ENCODE results near the gene PRODH.
"Not testable (repeated sequence)": the region's sequence is repeated elsewhere in the genome, so short reads cannot be mapped to it uniquely, and the experiment has no call there.

PRODH gene

GRCh38 chr22:18977824-18978425, 41.8 kb upstream of the PRODH start:
- no peak for DNase-seq (ENCODE audit: low read depth)
- H3K4me3 ChIP-seq (ENCODE audit: low read depth, low read length), result no peak overlapping the region
- TF ChIP-seq, protein P1, sequence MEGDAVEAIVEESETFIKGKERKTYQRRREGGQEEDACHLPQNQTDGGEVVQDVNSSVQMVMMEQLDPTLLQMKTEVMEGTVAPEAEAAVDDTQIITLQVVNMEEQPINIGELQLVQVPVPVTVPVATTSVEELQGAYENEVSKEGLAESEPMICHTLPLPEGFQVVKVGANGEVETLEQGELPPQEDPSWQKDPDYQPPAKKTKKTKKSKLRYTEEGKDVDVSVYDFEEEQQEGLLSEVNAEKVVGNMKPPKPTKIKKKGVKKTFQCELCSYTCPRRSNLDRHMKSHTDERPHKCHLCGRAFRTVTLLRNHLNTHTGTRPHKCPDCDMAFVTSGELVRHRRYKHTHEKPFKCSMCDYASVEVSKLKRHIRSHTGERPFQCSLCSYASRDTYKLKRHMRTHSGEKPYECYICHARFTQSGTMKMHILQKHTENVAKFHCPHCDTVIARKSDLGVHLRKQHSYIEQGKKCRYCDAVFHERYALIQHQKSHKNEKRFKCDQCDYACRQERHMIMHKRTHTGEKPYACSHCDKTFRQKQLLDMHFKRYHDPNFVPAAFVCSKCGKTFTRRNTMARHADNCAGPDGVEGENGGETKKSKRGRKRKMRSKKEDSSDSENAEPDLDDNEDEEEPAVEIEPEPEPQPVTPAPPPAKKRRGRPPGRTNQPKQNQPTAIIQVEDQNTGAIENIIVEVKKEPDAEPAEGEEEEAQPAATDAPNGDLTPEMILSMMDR (IDR thresholded peaks at IDR 0.05; ENCODE audit: control insufficient read depth, extremely low read depth, insufficient read depth), result no peak

DNA sequence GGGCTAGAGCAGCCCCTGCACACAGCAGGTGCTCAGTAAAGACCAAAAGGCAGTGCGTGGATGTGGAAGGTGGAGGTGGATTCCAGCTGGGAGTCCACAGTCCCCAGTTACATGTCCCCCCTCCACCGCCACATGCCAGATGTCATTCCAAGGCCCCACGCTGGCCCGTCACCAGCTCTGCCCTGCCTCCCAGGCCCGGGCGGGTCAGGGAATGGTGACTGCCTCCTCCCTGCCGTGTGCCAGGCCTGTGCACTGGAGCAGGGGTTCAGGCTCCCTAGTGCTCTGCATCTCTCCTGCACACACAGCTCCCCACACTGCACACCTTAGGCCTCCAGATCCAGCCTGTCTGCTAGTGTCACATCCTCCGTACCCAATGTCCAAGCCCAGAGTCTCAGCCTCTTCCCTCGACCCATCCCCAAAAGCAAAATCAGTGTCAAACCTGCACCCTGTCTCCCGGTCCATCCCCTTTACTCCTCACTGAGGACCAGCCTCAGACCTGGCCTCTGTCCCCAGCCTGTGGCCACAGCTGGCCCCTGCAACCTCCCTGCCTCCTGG, 40.2 kb upstream of the PRODH start:
- H3K4me3 ChIP-seq (ENCODE audit: low read depth, low read length), result no peak overlapping the region
- TF ChIP-seq, protein P1 (IDR thresholded peaks at IDR 0.05; ENCODE audit: control insufficient read depth, extremely low read depth, insufficient read depth), result no peak

GRCh38 chr22:18975434-18976196, 39.5 kb upstream of the PRODH start:
- no peak for DNase-seq (ENCODE audit: low read depth)
- TF ChIP-seq, protein P1 (IDR thresholded peaks at IDR 0.05; ENCODE audit: control insufficient read depth, extremely low read depth, insufficient read depth), result no peak
- no peak overlapping the region for H3K4me3 ChIP-seq (ENCODE audit: low read depth, low read length)

More for the DNA sequence above, 40.2 kb upstream of the PRODH start:
- DNase-seq (ENCODE audit: low read depth), result no peak

GRCh38 chr22:18974477-18975180, 38.5 kb upstream of the PRODH start:
- no peak for DNase-seq (ENCODE audit: low read depth)
- no peak overlapping the region for H3K4me3 ChIP-seq (ENCODE audit: low read depth, low read length)
- TF ChIP-seq, protein P1 (IDR thresholded peaks at IDR 0.05; ENCODE audit: control insufficient read depth, extremely low read depth, insufficient read depth), result no peak

DNA sequence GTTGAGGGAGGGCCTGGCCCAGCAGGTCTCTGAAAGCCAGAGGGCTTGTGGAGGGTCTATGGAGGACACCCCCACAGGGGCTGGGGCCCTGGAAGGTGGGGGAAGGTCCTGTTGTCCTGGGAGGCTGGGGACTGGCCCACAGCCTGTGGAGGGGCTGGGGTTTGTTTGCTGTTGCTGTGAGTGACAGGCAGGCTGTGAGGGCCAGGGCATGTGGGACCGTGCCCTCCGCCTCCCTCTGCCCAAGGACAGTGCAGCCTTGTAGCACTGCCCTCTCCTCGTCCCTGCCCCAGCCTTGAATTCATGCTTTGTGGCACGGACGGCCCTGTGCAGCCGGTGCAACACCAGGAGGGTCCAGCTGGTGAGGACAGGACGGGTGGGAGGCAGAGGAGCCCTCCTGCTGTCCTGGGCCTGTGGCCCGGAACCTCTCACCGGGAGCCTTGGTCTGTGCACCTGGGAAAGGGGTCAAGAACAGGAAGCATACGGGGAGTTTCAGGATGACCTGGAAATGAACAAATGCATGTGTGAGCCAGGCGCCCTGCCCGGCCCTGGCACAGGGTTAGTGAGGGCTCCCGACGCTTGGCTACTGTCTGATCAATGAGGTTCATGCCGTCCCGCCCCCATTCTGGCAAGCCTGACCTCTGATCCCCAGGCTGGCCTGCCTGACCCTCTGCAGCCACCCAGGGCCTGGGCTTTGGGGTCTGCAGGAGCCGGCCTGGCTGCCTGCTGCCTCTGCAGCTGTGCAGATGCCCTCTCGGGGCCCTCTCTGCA, 37.4 kb upstream of the PRODH start:
- H3K4me3 ChIP-seq (ENCODE audit: low read depth, low read length), result no peak overlapping the region
- TF ChIP-seq, protein P1 (IDR thresholded peaks at IDR 0.05; ENCODE audit: control insufficient read depth, extremely low read depth, insufficient read depth), result no peak
- DNase-seq (ENCODE audit: low read depth), result no peak

DNA sequence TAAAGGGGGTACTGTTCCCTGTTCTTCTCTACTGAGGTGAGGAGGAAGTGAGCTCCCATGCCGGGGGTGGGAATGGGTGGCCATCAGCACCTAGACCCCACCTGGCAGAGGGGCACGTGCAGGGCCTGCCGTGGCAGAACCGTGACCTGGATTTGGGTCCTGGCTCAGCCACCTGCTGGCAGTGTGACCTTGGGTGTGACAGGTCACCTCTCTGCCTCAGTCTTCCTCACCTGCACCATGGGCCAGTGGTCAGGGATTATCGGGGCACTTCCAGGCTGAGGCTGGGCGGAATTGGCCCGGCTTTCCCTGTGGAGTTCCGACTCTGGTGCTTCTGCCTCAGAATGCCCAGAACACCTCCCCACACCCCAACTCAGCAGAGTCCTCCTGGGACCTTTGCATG, 36.5 kb upstream of the PRODH start:
- H3K4me3 ChIP-seq (ENCODE audit: low read depth, low read length); DNase-seq (ENCODE audit: low read depth): not testable (repeated sequence)

DNA sequence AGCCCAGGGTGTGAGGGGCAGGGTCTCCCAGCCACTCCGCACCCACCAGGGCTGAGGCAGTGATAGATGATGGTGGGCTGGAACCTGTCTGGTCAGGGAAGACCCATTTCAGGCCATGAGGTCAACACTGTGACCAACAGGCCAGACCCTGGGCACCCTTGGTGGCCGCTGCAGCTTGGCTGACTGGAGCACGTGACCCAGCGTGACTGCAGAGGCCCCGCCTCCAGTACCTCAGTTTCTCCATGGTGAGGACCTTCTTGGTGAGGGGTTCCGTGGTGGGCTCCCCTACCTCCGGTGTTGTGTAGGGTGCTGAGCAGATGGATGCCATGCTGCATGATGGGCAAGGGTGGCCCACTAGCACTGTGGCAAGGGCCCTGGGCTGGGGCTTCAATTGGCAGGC, 35.9 kb upstream of the PRODH start:
- H3K4me3 ChIP-seq (ENCODE audit: low read depth, low read length); DNase-seq (ENCODE audit: low read depth): not testable (repeated sequence)

Data from LNCaP clone FGC (cell line).